Body of pancreas (tissue), 4 donors: Measurements from ENCODE around the gene CKAP2L. TPM values are rescaled to one million over a fixed set of nuclear protein-coding genes. Genes with fewer than 3 reads are reported as not detected.

Source experiments
- ATAC-seq: fragments of 150-250 bp; one replicate; pipeline ENCODE4 v1.9.1; 2016
- DNase-seq, 4 donors: peaks; one replicate each; pipeline ENCODE4 v3.0.0-alpha.2; 2019
- H3K27ac ChIP-seq, 4 donors: fragments of 200-600 bp; sonication (generic); 1 replicate in 3 of 4; 2 replicates in 1 of 4; pipeline versions ENCODE4 v1.5.1 to v1.6.1; 2016 to 2019; ENCODE audit warnings: mild to moderate bottlenecking in 1 of 4, mixed read lengths in 1 of 4, moderate library complexity in 1 of 4
- H3K27me3 ChIP-seq, 2 donors: fragments of 200-600 bp; sonication (generic); one replicate each; pipeline ENCODE4 v1.6.0; 2016; ENCODE audit warnings: mild to moderate bottlenecking in 1 of 2
- H3K36me3 ChIP-seq, 2 donors: fragments of 200-600 bp; sonication (generic); replicated peaks in 1 of 2; 2 replicates each; pipeline ENCODE4 v1.5.1; 2016; ENCODE audit warnings: low read depth in 2 of 2; ENCODE audit not compliant: insufficient read depth in 1 of 2
- H3K4me1 ChIP-seq: fragments of 200-600 bp; sonication (generic); one replicate; pipeline ENCODE4 v1.6.0; 2016
- H3K4me3 ChIP-seq, 2 donors: fragments of 200-600 bp; sonication (generic); 1 replicate in 1 of 2; 2 replicates in 1 of 2; pipeline ENCODE4 v1.5.1; 2016 to 2019
- H3K9me3 ChIP-seq, 3 donors: fragments of 200-600 bp; sonication (generic); 1 replicate in 2 of 3; 2 replicates in 1 of 3; pipeline ENCODE4 v1.5.1; 2016
- CTCF ChIP-seq, 7 experiments: fragments of 450-650 bp in 4 of 7; fragments of 200-600 bp in 3 of 7; sonication (generic) in 3 of 7; IDR thresholded peaks; one replicate each; pipeline ENCODE4 v1.5.1; 2016 to 2019; ENCODE audit warnings: antibody characterized with exemption in 7 of 7
- POLR2A ChIP-seq, 3 donors: fragments of 450-650 bp; IDR thresholded peaks; one replicate each; pipeline ENCODE4 v1.6.1; 2016; ENCODE audit warnings: antibody characterized with exemption in 3 of 3, mild to moderate bottlenecking in 2 of 3
- WGBS, 2 donors: methylation state at CpG; one replicate each; pipeline ENCODE4 v1.1.5; 2017; 5-methylcytosine and 5-hydroxymethylcytosine counted together
- intact Hi-C: fragments of 100-400 bp; cut with DNase I; formaldehyde crosslinking; loops from one replicate; pipeline ENCODE4 v1.15.1; 2023
- total RNA-seq, 2 donors: library from RNA; depleted of rRNA; stranded (reverse); fragments of >200 nt; gene quantifications; one replicate each; pipeline ENCODE4 v1.1.0, GENCODE V29; 2016

The CKAP2L gene
- total RNA-seq, 2 donors from 2014 or later: under 0.01 TPM; not detected in 1

DNA sequence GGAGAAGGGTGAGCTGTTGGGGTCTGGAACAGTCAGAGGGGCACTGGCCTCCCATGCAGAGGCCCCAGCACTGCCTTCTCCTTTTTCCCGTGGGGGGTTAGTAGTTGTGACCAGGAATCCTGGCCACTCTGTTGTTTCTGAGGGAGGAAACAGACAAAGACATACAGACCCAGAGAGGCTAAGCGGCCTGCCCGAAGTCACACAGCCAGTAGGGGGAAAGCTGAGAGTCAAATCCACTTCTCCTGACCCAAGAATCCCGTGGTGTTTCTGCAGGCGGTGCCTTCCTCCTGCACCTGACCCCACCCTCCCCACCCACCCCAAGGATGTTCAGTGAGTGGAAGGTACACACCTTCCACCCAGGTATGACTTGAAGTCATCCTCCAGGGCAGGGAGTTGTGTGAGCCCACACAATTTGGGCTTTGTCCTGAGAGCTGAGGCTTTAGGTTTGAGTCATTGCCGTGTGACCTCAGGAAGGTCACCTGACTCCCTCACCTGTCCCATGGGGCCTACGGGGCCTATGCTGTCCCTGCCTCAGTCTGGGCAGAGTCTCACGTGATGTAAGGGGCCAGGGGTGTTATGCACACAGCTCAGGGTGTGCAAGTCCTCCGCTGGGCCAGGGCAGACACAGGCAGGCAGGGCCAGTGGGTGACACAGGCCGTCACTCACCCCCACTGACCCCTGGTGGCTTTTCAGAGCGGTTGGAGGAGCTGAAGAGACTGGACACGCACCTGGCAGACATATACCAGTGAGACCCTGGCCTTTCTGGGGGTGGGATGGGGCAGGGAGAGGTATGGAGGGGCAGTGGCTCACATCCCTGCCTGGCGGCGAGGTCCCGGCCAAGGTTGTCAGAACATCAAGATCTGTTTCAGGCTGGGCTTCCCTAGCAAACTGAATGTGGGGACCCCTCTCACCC, 38.6 kb downstream of the CKAP2L start:
- TF ChIP-seq CTCF (IDR thresholded peaks at IDR 0.05) (no peak), POLR2A (IDR thresholded peaks at IDR 0.05) (no peak)
- intact Hi-C loops: loop anchor here (10.0 kb wide), 1 partner anchor 101 kb away; no protein-coding TSS in a partner anchor
- 72 to 79% methylated on average over 7 to 13 of the region's 15 CpGs for WGBS, 2 donors
- H3K36me3 ChIP-seq: no peaks in the 10 kb centered on the region
- H3K4me3 ChIP-seq: no peak overlapping the region
- no peak for ATAC-seq
- no peaks in the 10 kb centered on the region for H3K27me3 ChIP-seq
- H3K9me3 ChIP-seq: no peaks in the 10 kb centered on the region
- peak in 1 of 4 donors; percentile 13 for DNase-seq
- no peak overlapping the region for H3K27ac ChIP-seq
- H3K4me1 ChIP-seq: no peaks in the 10 kb centered on the region

DNA sequence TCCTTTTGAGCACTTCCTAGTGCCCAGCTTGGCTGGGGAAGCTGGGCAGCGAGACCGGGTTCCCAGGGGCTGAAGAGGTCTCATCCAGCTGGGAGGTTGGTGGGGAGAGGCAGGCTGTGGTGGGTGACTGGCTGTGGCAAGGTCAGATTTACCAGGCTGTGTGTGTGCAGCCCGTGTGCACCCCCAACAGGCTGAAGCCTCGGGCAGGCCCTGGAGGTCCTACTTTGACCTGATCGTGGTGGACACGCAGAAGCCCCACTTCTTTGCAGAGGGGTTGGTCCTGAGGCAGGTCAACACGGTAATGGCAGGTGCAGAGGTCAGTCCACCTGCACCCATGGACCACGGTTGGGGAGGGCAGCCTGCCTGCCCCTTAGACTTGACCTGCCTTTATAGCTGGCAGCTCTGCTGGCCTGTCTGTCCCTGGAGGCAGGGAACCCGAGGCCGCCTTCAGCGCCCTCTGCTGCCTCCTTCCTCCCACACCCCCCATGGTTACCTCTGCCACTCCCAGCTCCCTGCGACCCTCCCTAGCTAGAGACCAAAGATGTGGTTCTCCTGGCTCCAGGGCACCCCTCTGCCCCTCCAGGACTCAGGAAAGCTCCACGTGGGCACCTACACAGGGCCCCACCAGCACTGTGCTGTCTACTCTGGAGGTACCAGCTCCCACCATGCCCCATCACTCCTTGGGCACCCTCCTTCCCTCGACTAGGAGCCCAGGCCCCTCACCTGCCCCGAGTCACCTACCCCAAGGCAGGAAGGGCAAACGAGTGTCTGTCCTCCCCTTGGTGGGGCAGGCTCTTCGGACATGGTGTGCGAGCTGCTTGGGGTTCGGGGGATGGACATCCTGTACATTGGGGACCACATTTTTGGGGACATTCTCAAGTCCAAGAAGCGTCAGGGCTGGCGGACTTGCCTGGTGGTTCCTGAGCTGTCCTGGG, 39.6 kb downstream of the CKAP2L start:
- Histone ChIP-seq H3K36me3 (no peaks in the 10 kb centered on the region), H3K27me3 (no peaks in the 10 kb centered on the region), H3K4me1 (no peaks in the 10 kb centered on the region), H3K27ac (no peak overlapping the region), H3K4me3 (no peak overlapping the region), H3K9me3 (no peaks in the 10 kb centered on the region)
- no peak for DNase-seq
- ATAC-seq: no peak
- TF ChIP-seq CTCF (IDR thresholded peaks at IDR 0.05) (no peak), POLR2A (IDR thresholded peaks at IDR 0.05) (no peak)
- intact Hi-C loops: loop anchor here (10.0 kb wide), 1 partner anchor 100 kb away; no protein-coding TSS in a partner anchor
- 68 to 72% methylated on average over 9 to 21 of the region's 21 CpGs for WGBS, 2 donors

GRCh38 chr2:112723995-112724394, 40.4 kb downstream of the CKAP2L start:
- TF ChIP-seq POLR2A (IDR thresholded peaks at IDR 0.05) (no peak), CTCF (IDR thresholded peaks at IDR 0.05) (no peak)
- no peak for ATAC-seq
- no peak for DNase-seq

GRCh38 chr2:112723547-112723940, 40.9 kb downstream of the CKAP2L start:
- TF ChIP-seq CTCF (IDR thresholded peaks at IDR 0.05) (no peak), POLR2A (IDR thresholded peaks at IDR 0.05) (no peak)
- H3K36me3 ChIP-seq: no peaks in the 10 kb centered on the region
- no peak overlapping the region for H3K27ac ChIP-seq
- no peaks in the 10 kb centered on the region for H3K27me3 ChIP-seq
- WGBS, 2 donors: 79 to 96% methylated on average over 4 to 6 of the region's 6 CpGs
- intact Hi-C loops: loop anchor here (10.0 kb wide), 1 partner anchor 99 kb away; no protein-coding TSS in a partner anchor
- ATAC-seq (no peak), DNase-seq (no peak)
- H3K9me3 ChIP-seq: no peaks in the 10 kb centered on the region
- H3K4me3 ChIP-seq: no peak overlapping the region
- no peaks in the 10 kb centered on the region for H3K4me1 ChIP-seq

More at GRCh38 chr2:112723995-112724394, 40.4 kb downstream of the CKAP2L start:
- H3K4me1 ChIP-seq: no peaks in the 10 kb centered on the region
- WGBS, 2 donors: 91 to 96% methylated on average over 4 to 8 of the region's 8 CpGs
- no peaks in the 10 kb centered on the region for H3K36me3 ChIP-seq
- H3K9me3 ChIP-seq: no peaks in the 10 kb centered on the region
- intact Hi-C loops: loop anchor here (10.0 kb wide), 1 partner anchor 99 kb away; no protein-coding TSS in a partner anchor
- H3K27me3 ChIP-seq: no peaks in the 10 kb centered on the region
- H3K27ac ChIP-seq: no peak overlapping the region
- H3K4me3 ChIP-seq: no peak overlapping the region
